Astrocyte of the spinal cord (primary cell): ENCODE data around the gene INSRR.

Experiments
- DNase-seq: peaks from one replicate; pipeline ENCODE4 v3.0.0; 2011; ENCODE audit warnings: low read depth, low spot score
- H3K4me3 ChIP-seq: 2 replicates; pipeline ENCODE4 v1.5.1; 2011; ENCODE audit warnings: low read depth, mild to moderate bottlenecking, low read length, moderate library complexity
- in situ Hi-C: cut with HindIII; loops from 2 replicates; pipeline ENCODE4 v1.10.0; 2017; ENCODE audit warnings: low sequenced_read_pairs
- TF ChIP-seq, protein P1 (sequence below): IDR thresholded peaks from 2 replicates; pipeline ENCODE4 v1.5.1; 2012; ENCODE audit warnings: low read depth, mild to moderate bottlenecking, low read length, inconsistent platforms

INSRR gene

DNA sequence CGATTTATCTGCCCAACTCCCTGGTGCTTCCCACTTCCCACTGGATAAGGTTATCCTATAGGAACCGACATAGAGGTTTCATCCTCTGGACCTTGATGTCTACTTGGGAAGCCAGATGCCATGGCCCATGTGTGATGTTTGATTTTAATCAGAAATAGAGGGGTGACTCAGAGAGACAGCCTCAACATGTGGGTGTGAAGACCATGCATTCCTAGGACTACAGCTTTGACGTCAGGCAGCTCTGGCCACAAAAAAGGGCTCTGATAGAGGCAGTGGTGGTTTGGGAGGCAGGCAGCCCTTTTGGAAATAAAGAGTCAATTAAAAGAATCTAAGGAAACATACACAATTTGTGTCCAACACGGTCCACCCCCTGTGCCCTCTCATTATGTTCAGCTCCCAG, 37.1 kb downstream of the INSRR start:
- H3K4me3 ChIP-seq: no peak overlapping the region
- TF ChIP-seq, protein P1, sequence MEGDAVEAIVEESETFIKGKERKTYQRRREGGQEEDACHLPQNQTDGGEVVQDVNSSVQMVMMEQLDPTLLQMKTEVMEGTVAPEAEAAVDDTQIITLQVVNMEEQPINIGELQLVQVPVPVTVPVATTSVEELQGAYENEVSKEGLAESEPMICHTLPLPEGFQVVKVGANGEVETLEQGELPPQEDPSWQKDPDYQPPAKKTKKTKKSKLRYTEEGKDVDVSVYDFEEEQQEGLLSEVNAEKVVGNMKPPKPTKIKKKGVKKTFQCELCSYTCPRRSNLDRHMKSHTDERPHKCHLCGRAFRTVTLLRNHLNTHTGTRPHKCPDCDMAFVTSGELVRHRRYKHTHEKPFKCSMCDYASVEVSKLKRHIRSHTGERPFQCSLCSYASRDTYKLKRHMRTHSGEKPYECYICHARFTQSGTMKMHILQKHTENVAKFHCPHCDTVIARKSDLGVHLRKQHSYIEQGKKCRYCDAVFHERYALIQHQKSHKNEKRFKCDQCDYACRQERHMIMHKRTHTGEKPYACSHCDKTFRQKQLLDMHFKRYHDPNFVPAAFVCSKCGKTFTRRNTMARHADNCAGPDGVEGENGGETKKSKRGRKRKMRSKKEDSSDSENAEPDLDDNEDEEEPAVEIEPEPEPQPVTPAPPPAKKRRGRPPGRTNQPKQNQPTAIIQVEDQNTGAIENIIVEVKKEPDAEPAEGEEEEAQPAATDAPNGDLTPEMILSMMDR: no peak
- DNase-seq: peak; percentile 20
- in situ Hi-C loops: no loop called here

GRCh38 chr1:156816561-156817328, 42.2 kb downstream of the INSRR start, which contains the start of gene SH2D2A:
Gene SH2D2A, minus strand, starts transcription at chr1:156816848. Its CDS starts 140 bp downstream, at chr1:156816708.
- no peak within 1 kb of the TSS for H3K4me3 ChIP-seq
- TF ChIP-seq, protein P1: no peak
- no peak for DNase-seq
- in situ Hi-C loops: no loop called here

- TF ChIP-seq, protein P1: no peak
- H3K4me3 ChIP-seq: no peak overlapping the region
- in situ Hi-C loops: no loop called here
- DNase-seq: no peak
Observed at GRCh38 chr1:156815961-156816422, 42.9 kb downstream of the INSRR start.

GRCh38 chr1:156815307-156815826, 43.5 kb downstream of the INSRR start:
- peak; percentile 59 for DNase-seq
- H3K4me3 ChIP-seq: no peak overlapping the region
- in situ Hi-C loops: no loop called here
- TF ChIP-seq, protein P1: no peak

GRCh38 chr1:156814571-156815260, 44.2 kb downstream of the INSRR start:
- in situ Hi-C loops: no loop called here
- TF ChIP-seq, protein P1: no peak
- DNase-seq: no peak
- H3K4me3 ChIP-seq: no peak overlapping the region

DNA sequence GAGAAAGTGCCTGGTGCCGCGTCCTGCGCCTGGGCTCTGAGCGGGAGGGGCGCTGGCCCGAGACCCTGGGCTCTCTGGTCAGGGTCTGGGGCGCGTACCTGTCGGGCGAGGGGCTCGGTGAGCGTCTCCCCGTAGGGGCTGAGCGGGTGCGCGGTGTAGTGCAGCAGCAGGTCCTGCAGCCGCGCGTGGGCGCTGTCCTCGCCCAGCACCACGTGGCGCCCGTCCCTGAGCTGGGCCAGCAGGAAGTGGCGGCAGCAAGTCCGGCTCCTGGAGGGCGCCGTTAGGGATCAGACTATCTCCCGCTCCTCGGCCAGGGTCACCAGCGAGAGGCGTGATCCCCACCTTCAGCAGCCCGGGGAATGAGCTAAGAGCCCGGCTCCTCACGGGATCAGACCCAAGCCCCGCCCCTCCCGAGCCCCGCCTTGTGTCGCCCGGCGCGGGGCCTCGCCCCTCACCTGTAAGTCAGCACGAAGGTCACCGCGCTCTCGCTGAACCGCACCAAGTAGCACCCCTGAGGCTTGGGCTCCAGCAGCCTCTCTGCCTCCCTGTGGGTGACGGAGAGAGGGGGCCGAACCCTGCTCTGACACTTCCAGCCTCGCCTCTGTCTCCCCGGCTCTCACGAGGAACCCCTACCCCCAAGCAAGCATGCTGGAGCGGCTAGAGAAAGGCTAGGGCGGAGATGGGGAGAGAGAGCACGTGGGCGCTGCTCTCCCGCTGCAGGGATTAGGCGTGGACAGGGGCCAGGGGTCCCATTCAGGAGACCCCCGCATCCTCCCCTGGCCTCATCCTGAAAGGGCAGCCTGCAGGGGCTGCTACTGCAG, 45.0 kb downstream of the INSRR start:
- TF ChIP-seq, protein P1: peak; percentile 67
- DNase-seq: no peak
- no peak overlapping the region for H3K4me3 ChIP-seq
- in situ Hi-C loops: no loop called here
